ENCODE data around the gene PLD6. TPM values are rescaled to one million over a fixed set of nuclear protein-coding genes. Genes with fewer than 3 reads are reported as not detected.

The PLD6 gene
- total and polyA plus RNA-seq, 2 donors (not counting 1 experiment from before 2014, with no cell fraction given): 2.0 to 4.1 TPM

- Histone ChIP-seq H4K20me1 (ENCODE audit: control insufficient read depth, insufficient read depth, low read length, poor library complexity, severe bottlenecking) (no peaks in the 10 kb centered on the region), H3K79me2 (ENCODE audit: control insufficient read depth, insufficient read depth, low read length) (peaks cover 5% of the 10 kb centered on the region), H3K4me2 (replicated peaks; ENCODE audit: low read depth, low read length, poor library complexity, severe bottlenecking) (no peak overlapping the region), H3K4me3 (ENCODE audit: control extremely low read depth in 1 of 5, extremely low read depth in 1 of 5, insufficient read depth in 1 of 5, low read depth in 2 of 5, low read length in 4 of 5) (no peak overlapping the region), H3K9me3 (ENCODE audit: control extremely low read depth in 1 of 3, control insufficient read depth in 2 of 3, insufficient read depth in 1 of 3, low read length in 2 of 3) (no peaks in the 10 kb centered on the region), H3K27me3 (replicated peaks in 1 of 4; ENCODE audit: control extremely low read depth in 1 of 4, control insufficient read depth in 3 of 4, insufficient read depth in 4 of 4, low read length in 3 of 4) (no peaks in the 10 kb centered on the region), H3K4me1 (ENCODE audit: control insufficient read depth in 2 of 2, insufficient read depth in 2 of 2, low read length in 2 of 2) (no peaks in the 10 kb centered on the region), H3K9ac (ENCODE audit: low read length) (no peak overlapping the region), H2AFZ (ENCODE audit: insufficient read depth, low read depth, low read length, poor library complexity, severe bottlenecking) (no peak overlapping the region), H3K36me3 (replicated peaks in 1 of 2; ENCODE audit: control extremely low read depth in 1 of 2, control insufficient read depth in 1 of 2, extremely low read depth in 1 of 2, insufficient read depth in 2 of 2, low read length in 1 of 2) (peaks cover 15 to 65% of the 10 kb centered on the region in 2 experiments), H3K27ac (ENCODE audit: low read length in 2 of 2) (no peak overlapping the region)
- Mint-ChIP-seq H3K9me3 (ENCODE audit: insufficient read depth) (no peaks in the 10 kb centered on the region), H3K4me1 (no peaks in the 10 kb centered on the region), H3K4me3 (no peak overlapping the region), H3K27ac (no peak overlapping the region), H3K27me3 (no peaks in the 10 kb centered on the region)
- POLR2A ChIA-PET: no interaction called here
- TF ChIP-seq CTCF (IDR thresholded peaks at IDR 0.05): no peak
- TF ChIP-seq EZH2 (IDR thresholded peaks at IDR 0.05; ENCODE audit: borderline replicate concordance, insufficient read depth, low read depth, low read length, poor library complexity, severe bottlenecking): no peak
- ATAC-seq (ENCODE audit: low read depth) (no peak), DNase-seq (no peak)
- intact Hi-C loops (cut with micrococcal nuclease): no loop called here
- CTCF ChIA-PET: no interaction called here
- WGBS (ENCODE audit: insufficient coverage): 100% methylated on average over 1 of the region's 3 CpGs
These were observed 47.9 kb upstream of the PLD6 start for GRCh38 chr17:17254036-17254435.

- Histone ChIP-seq H3K4me1 (ENCODE audit: control insufficient read depth in 2 of 2, insufficient read depth in 2 of 2, low read length in 2 of 2) (no peaks in the 10 kb centered on the region), H4K20me1 (ENCODE audit: control insufficient read depth, insufficient read depth, low read length, poor library complexity, severe bottlenecking) (no peaks in the 10 kb centered on the region), H3K4me2 (replicated peaks; ENCODE audit: low read depth, low read length, poor library complexity, severe bottlenecking) (no peak overlapping the region), H3K9me3 (ENCODE audit: control extremely low read depth in 1 of 3, control insufficient read depth in 2 of 3, insufficient read depth in 1 of 3, low read length in 2 of 3) (no peaks in the 10 kb centered on the region), H3K79me2 (ENCODE audit: control insufficient read depth, insufficient read depth, low read length) (peaks cover 5% of the 10 kb centered on the region), H3K27ac (ENCODE audit: low read length in 2 of 2) (no peak overlapping the region), H3K27me3 (replicated peaks in 1 of 4; ENCODE audit: control extremely low read depth in 1 of 4, control insufficient read depth in 3 of 4, insufficient read depth in 4 of 4, low read length in 3 of 4) (no peaks in the 10 kb centered on the region), H2AFZ (ENCODE audit: insufficient read depth, low read depth, low read length, poor library complexity, severe bottlenecking) (no peak overlapping the region), H3K9ac (ENCODE audit: low read length) (no peak overlapping the region), H3K36me3 (replicated peaks in 1 of 2; ENCODE audit: control extremely low read depth in 1 of 2, control insufficient read depth in 1 of 2, extremely low read depth in 1 of 2, insufficient read depth in 2 of 2, low read length in 1 of 2) (peaks cover 15 to 64% of the 10 kb centered on the region in 2 experiments), H3K4me3 (ENCODE audit: control extremely low read depth in 1 of 5, extremely low read depth in 1 of 5, insufficient read depth in 1 of 5, low read depth in 2 of 5, low read length in 4 of 5) (no peak overlapping the region)
- 96% methylated on average over 2 of the region's 3 CpGs for WGBS (ENCODE audit: insufficient coverage)
- DNase-seq (no peak), ATAC-seq (ENCODE audit: low read depth) (no peak)
- POLR2A ChIA-PET: no interaction called here
- Mint-ChIP-seq H3K27me3 (no peaks in the 10 kb centered on the region), H3K4me1 (no peaks in the 10 kb centered on the region), H3K9me3 (ENCODE audit: insufficient read depth) (no peaks in the 10 kb centered on the region), H3K27ac (no peak overlapping the region), H3K4me3 (no peak overlapping the region)
- CTCF ChIA-PET: no interaction called here
- intact Hi-C loops (cut with micrococcal nuclease): no loop called here
- TF ChIP-seq CTCF (IDR thresholded peaks at IDR 0.05) (no peak), EZH2 (IDR thresholded peaks at IDR 0.05; ENCODE audit: borderline replicate concordance, insufficient read depth, low read depth, low read length, poor library complexity, severe bottlenecking) (no peak)
These were observed 47.3 kb upstream of the PLD6 start for GRCh38 chr17:17253406-17253805.
